ENCODE measurements around the gene GULP1. TPM values are rescaled to one million over a fixed set of nuclear protein-coding genes. Genes with fewer than 3 reads are reported as not detected.

The GULP1 gene
- total RNA-seq, 4 donors from 2014 or later: 34.0 to 46.3 (median 38.0) TPM

- Histone ChIP-seq H3K9me3 (no peaks in the 10 kb centered on the region), H3K36me3 (no peaks in the 10 kb centered on the region), H3K27ac (no peak overlapping the region), H3K27me3 (no peaks in the 10 kb centered on the region), H3K4me3 (replicated peaks in 1 of 3) (no peak overlapping the region), H3K4me1 (no peaks in the 10 kb centered on the region)
- intact Hi-C loops (cut with DNase I): no loop called here
- TF ChIP-seq CTCF (IDR thresholded peaks at IDR 0.05) (no peak), POLR2A (IDR thresholded peaks at IDR 0.05) (no peak)
- 75 to 80% methylated on average over 1 of the region's 1 CpG for WGBS, 2 donors
- DNase-seq: no peak
Measured at GRCh38 chr2:188251034-188251433, 40.6 kb upstream of the GULP1 start.

- no peak for TF ChIP-seq POLR2A (IDR thresholded peaks at IDR 0.05)
- no peak for TF ChIP-seq CTCF (IDR thresholded peaks at IDR 0.05)
- Histone ChIP-seq H3K4me3 (replicated peaks in 1 of 3) (no peak overlapping the region), H3K4me1 (no peaks in the 10 kb centered on the region), H3K27me3 (no peaks in the 10 kb centered on the region), H3K27ac (no peak overlapping the region), H3K9me3 (no peaks in the 10 kb centered on the region), H3K36me3 (no peaks in the 10 kb centered on the region)
- DNase-seq: no peak
- intact Hi-C loops (cut with DNase I): no loop called here
Measured at GRCh38 chr2:188256420-188256819, 35.3 kb upstream of the GULP1 start.

GRCh38 chr2:188265315-188265714 lies 26.4 kb upstream of the GULP1 start:
- no peaks in the 10 kb centered on the region for H3K9me3 ChIP-seq
- no peaks in the 10 kb centered on the region for H3K4me1 ChIP-seq
- 96 to 97% methylated on average over 2 of the region's 2 CpGs for WGBS, 2 donors
- H3K27me3 ChIP-seq: no peaks in the 10 kb centered on the region
- intact Hi-C loops (cut with DNase I): no loop called here
- H3K27ac ChIP-seq: no peak overlapping the region
- no peak for TF ChIP-seq CTCF (IDR thresholded peaks at IDR 0.05)
- TF ChIP-seq POLR2A (IDR thresholded peaks at IDR 0.05): no peak
- H3K36me3 ChIP-seq: no peaks in the 10 kb centered on the region
- H3K4me3 ChIP-seq (replicated peaks in 1 of 3): no peak overlapping the region
- DNase-seq: no peak

GRCh38 chr2:188267776-188268175 lies 23.9 kb upstream of the GULP1 start:
- Histone ChIP-seq H3K27ac (no peak overlapping the region), H3K4me1 (no peaks in the 10 kb centered on the region), H3K9me3 (no peaks in the 10 kb centered on the region), H3K36me3 (no peaks in the 10 kb centered on the region), H3K27me3 (no peaks in the 10 kb centered on the region), H3K4me3 (replicated peaks in 1 of 3) (no peak overlapping the region)
- TF ChIP-seq POLR2A (IDR thresholded peaks at IDR 0.05) (no peak), CTCF (IDR thresholded peaks at IDR 0.05) (no peak)
- WGBS, 2 donors: 96 to 98% methylated on average over 2 of the region's 2 CpGs
- DNase-seq: no peak
- intact Hi-C loops (cut with DNase I): no loop called here

- Histone ChIP-seq H3K9me3 (no peaks in the 10 kb centered on the region), H3K4me3 (replicated peaks in 1 of 3) (no peak overlapping the region), H3K27me3 (no peaks in the 10 kb centered on the region), H3K36me3 (no peaks in the 10 kb centered on the region), H3K4me1 (no peaks in the 10 kb centered on the region), H3K27ac (no peak overlapping the region)
- WGBS, 2 donors: 91% methylated on average over 2 of the region's 2 CpGs
- TF ChIP-seq POLR2A (IDR thresholded peaks at IDR 0.05): no peak
- no peak for TF ChIP-seq CTCF (IDR thresholded peaks at IDR 0.05)
- intact Hi-C loops (cut with DNase I): no loop called here
- no peak for DNase-seq
Measured at GRCh38 chr2:188269004-188269403, 22.7 kb upstream of the GULP1 start.
